Activated CD8-positive, alpha-beta T cell treated with anti-CD3 and anti-CD28 coated beads for 36 hours (primary cell): ENCODE results near the gene ARAP3. TPM values are rescaled to one million over a fixed set of nuclear protein-coding genes. Genes with fewer than 3 reads are reported as not detected.

Experiments used
- ATAC-seq: fragments of 200-7000 bp; cut with Tn5 transposase; one replicate; pipeline ENCODE4 v1.10.0; 2021; ENCODE audit warnings: mild to moderate bottlenecking, moderate library complexity
- CTCF ChIA-PET: fragments of 350-600 bp; sonication (Branson Sonifier 250); formaldehyde crosslinking; loops from one replicate; lab custom pipeline; 2021; ENCODE audit warnings: antibody characterized with exemption; lab: Charles Lee
- POLR2A ChIA-PET: fragments of 350-600 bp; sonication (Branson Sonifier 250); formaldehyde crosslinking; loops from one replicate; lab custom pipeline; 2021; ENCODE audit warnings: antibody characterized with exemption; lab: Charles Lee
- DNase-seq: peaks from one replicate; pipeline ENCODE4 v3.0.0-alpha.2; 2020
- H3K27ac Mint-ChIP-seq: one replicate; pipeline ENCODE4 v1.8.0; 2021; ENCODE audit warnings: mild to moderate bottlenecking, mixed read lengths
- H3K27me3 Mint-ChIP-seq: one replicate; pipeline ENCODE4 v1.8.0; 2021; ENCODE audit warnings: mixed read lengths
- H3K36me3 Mint-ChIP-seq: one replicate; pipeline ENCODE4 v1.8.0; 2021; ENCODE audit warnings: low read depth, mixed read lengths
- H3K4me1 Mint-ChIP-seq: one replicate; pipeline ENCODE4 v1.8.0; 2021; ENCODE audit warnings: low read depth, mixed read lengths
- H3K4me3 Mint-ChIP-seq: one replicate; pipeline ENCODE4 v1.8.0; 2021; ENCODE audit warnings: mild to moderate bottlenecking, moderate library complexity, mixed read lengths
- H3K9me3 Mint-ChIP-seq: one replicate; pipeline ENCODE4 v1.8.0; 2021; ENCODE audit warnings: mixed read lengths
- CTCF ChIP-seq: fragments of 200-600 bp; IDR thresholded peaks from one replicate; pipeline ENCODE4 v1.8.0; 2022; ENCODE audit warnings: antibody characterized with exemption, mild to moderate bottlenecking
- intact Hi-C: fragments of 100-400 bp; cut with micrococcal nuclease; formaldehyde crosslinking; loops from one replicate; pipeline ENCODE4 v1.10.0; 2022
- total RNA-seq, 2 experiments: library from RNA; stranded (reverse); gene quantifications; one replicate each; pipeline ENCODE4 v1.2.3, GENCODE V29; 2021

ARAP3 gene
- total RNA-seq, 2 experiments from 2014 or later, result 5.9 to 7.2 TPM

DNA sequence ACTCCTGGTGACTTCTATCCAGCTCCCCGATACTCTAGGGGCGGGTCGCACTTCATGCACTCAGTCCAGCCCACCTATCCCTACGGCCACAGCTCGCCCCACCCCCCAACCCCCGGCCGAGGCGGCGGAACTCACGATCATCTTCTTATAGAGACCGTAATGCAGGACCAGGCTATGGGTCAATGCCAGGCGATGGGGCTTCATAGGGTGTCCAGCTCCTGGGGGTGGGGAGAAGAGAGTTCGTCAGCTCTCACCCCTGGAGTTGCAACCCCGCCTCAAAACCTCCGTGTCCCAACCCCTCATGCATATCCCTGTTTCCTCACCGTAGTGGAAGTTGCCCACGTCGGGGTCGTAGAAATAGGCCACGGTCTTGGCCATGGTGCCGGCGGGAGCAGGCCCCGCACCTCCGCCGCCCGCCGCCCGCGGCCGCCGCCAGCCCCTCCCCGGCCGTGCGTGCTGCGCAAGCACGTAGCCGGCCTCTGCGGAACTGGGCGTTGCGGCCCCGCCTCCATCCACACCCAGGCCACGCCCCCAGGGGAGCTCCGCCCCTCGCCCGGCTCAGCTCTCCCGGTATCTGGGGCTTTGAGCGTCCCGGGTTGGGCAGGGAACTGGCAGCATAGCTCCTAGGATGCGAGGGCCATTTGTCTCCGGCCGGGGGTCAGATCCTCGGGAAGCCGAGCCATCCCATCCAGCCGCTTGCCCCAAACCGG is 45.5 kb downstream of the ARAP3 start, which contains the start of the genes HDAC3 and RELL2:
Gene HDAC3, minus strand, starts transcription at position 437 of the 710 bp plus-strand sequence. Its CDS starts 59 bp downstream, at position 378.
Gene RELL2, plus strand, starts transcription at position 585 of the 710 bp plus-strand sequence. CDS start 1,229 bp downstream, outside the sequence.
- peaks cover 49% of the 10 kb centered on the region for H3K36me3 Mint-ChIP-seq
- intact Hi-C loops, result loop anchor here (5.0 kb wide), 1 partner anchor 44 kb away; no protein-coding TSS in a partner anchor

DNA sequence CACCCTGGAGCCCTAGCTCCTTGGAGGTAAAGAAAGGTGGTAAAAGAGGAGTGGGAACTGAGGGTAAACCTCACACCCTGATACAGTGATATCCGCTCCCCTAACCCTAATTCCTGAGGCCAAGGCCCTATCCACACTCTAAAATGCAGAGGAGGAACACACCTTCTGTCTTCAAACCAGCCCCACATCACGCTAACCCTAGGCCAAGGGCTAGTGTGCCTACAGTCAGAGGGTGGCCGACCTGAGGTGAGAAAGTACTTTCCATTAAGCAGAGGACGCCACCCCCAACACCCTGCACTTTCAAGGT is 46.0 kb downstream of the ARAP3 start:
- ChIA-PET CTCF (interaction anchor here (1.1 to 4.2 kb wide), 13 partner anchors 10 to 243 kb away, joined by 3 to 83 read pairs (median 14); partner anchors contain the start of genes DIAPH1 and FCHSD1), POLR2A (interaction anchor here (1.0 to 6.5 kb wide), 9 partner anchors 9 to 122 kb away, joined by 3 to 30 read pairs (median 15); partner anchors contain the start of genes DIAPH1 and FCHSD1)
- intact Hi-C loops, result loop anchor here (5.0 kb wide), 1 partner anchor 44 kb away; no protein-coding TSS in a partner anchor
- H3K36me3 Mint-ChIP-seq, result peaks cover 44% of the 10 kb centered on the region
- peak overlapping the region; percentile 79 for H3K27ac Mint-ChIP-seq
- ATAC-seq (no peak), DNase-seq (no peak)
- H3K9me3 Mint-ChIP-seq, result no peaks in the 10 kb centered on the region
- peak overlapping the region; percentile 86 for H3K4me3 Mint-ChIP-seq
- no peak for TF ChIP-seq CTCF
- no peaks in the 10 kb centered on the region for H3K27me3 Mint-ChIP-seq
- H3K4me1 Mint-ChIP-seq, result peaks cover 42% of the 10 kb centered on the region

More for the DNA sequence above, 45.5 kb downstream of the ARAP3 start, which contains the start of the genes HDAC3 and RELL2:
- DNase-seq, result peak; percentile 94
- Mint-ChIP-seq H3K27ac (peak within 1 kb of the TSS; percentile 90), H3K4me3 (peak within 1 kb of the TSS; percentile 86), H3K4me1 (peaks cover 47% of the 10 kb centered on the region), H3K9me3 (no peaks in the 10 kb centered on the region), H3K27me3 (no peaks in the 10 kb centered on the region)
- POLR2A ChIA-PET, result interaction anchor here (1.0 to 6.5 kb wide), 12 partner anchors 10 to 123 kb away, joined by 3 to 30 read pairs (median 10); partner anchors contain the start of genes DIAPH1 and FCHSD1
- no peak for TF ChIP-seq CTCF
- peak; percentile 88 for ATAC-seq
- CTCF ChIA-PET, result interaction anchor here (0.7 to 4.2 kb wide), 17 partner anchors 10 to 324 kb away, joined by 3 to 83 read pairs (median 10); partner anchors contain the start of genes DIAPH1, FCHSD1 and TAF7

GRCh38 chr5:141635646-141636045 is 46.4 kb downstream of the ARAP3 start:
- no peaks in the 10 kb centered on the region for H3K27me3 Mint-ChIP-seq
- TF ChIP-seq CTCF, result no peak
- no peak for DNase-seq
- peak overlapping the region; percentile 79 for H3K27ac Mint-ChIP-seq
- POLR2A ChIA-PET, result interaction anchor here (1.2 to 6.5 kb wide), 6 partner anchors 9 to 44 kb away, joined by 3 to 30 read pairs (median 26); partner anchors contain the start of gene DIAPH1
- peaks cover 39% of the 10 kb centered on the region for H3K4me1 Mint-ChIP-seq
- ATAC-seq, result no peak
- intact Hi-C loops, result loop anchor here (5.0 kb wide), 1 partner anchor 43 kb away; no protein-coding TSS in a partner anchor
- CTCF ChIA-PET, result interaction anchor here (0.9 to 4.2 kb wide), 14 partner anchors 9 to 215 kb away, joined by 3 to 83 read pairs (median 12); partner anchors contain the start of genes DIAPH1, FCHSD1 and PCDHGA11
- peak overlapping the region; percentile 86 for H3K4me3 Mint-ChIP-seq
- no peaks in the 10 kb centered on the region for H3K9me3 Mint-ChIP-seq
- H3K36me3 Mint-ChIP-seq, result peaks cover 40% of the 10 kb centered on the region

GRCh38 chr5:141634720-141635119 is 47.3 kb downstream of the ARAP3 start:
- H3K27ac Mint-ChIP-seq, result peak overlapping the region; percentile 6
- no peaks in the 10 kb centered on the region for H3K9me3 Mint-ChIP-seq
- peak overlapping the region; percentile 86 for H3K4me3 Mint-ChIP-seq
- peaks cover 37% of the 10 kb centered on the region for H3K36me3 Mint-ChIP-seq
- ATAC-seq (no peak), DNase-seq (no peak)
- H3K4me1 Mint-ChIP-seq, result peaks cover 39% of the 10 kb centered on the region
- ChIA-PET CTCF (interaction anchor here (0.9 to 6.4 kb wide), 10 partner anchors 10 to 214 kb away, joined by 3 to 73 read pairs (median 15); partner anchors contain the start of genes DIAPH1, FCHSD1 and PCDHGA11), POLR2A (interaction anchor here (2.1 to 6.5 kb wide), 3 partner anchors 8 to 43 kb away, joined by 6 to 28 read pairs (median 24); no protein-coding TSS in a partner anchor)
- intact Hi-C loops, result loop anchor here (5.0 kb wide), 1 partner anchor 42 kb away; no protein-coding TSS in a partner anchor
- TF ChIP-seq CTCF, result no peak
- H3K27me3 Mint-ChIP-seq, result no peaks in the 10 kb centered on the region
